Measurements from ENCODE around the gene IL19. TPM values are rescaled to one million over a fixed set of nuclear protein-coding genes. Genes with fewer than 3 reads are reported as not detected.

IL19 gene
- total and polyA plus RNA-seq, 2 experiments from 2014 or later, result 0.37 TPM; not detected in 1

DNA sequence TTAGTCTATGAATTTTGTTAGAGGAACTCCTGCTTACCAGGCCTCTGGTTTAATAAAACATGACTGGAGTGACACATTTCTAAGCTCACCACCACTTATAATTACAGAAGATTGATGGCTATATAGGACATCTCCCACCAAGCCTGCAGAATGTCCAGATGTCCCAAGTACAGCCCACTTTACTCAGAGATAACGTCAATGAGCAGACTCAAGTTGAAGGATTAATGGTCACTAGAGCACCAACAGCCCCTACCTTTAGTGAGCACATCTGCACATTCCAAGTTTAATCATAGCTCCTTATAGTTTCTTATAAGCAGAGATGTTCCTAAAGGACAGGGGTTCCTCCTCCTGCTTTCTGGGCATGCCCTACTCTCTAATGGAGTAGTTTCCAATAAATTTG, 57.5 kb downstream of the IL19 start:
- H3K27me3 ChIP-seq, result no peaks in the 10 kb centered on the region
- H3K9me2 ChIP-seq (replicated peaks; ENCODE audit: insufficient read depth), result no peaks in the 10 kb centered on the region
- no peaks in the 10 kb centered on the region for H3K4me1 ChIP-seq (ENCODE audit: insufficient read depth)
- no peak overlapping the region for H2AFZ ChIP-seq
- H3K79me2 ChIP-seq, result no peaks in the 10 kb centered on the region
- DNase-seq (ENCODE audit: low spot score), result no peak
- H3K9me3 ChIP-seq (ENCODE audit: low read depth), result no peaks in the 10 kb centered on the region
- H3K4me2 ChIP-seq, result no peak overlapping the region
- WGBS (ENCODE audit: low lambda C conversion rate, missing lambda C conversion rate), result 37% methylated on average over 1 of the region's 1 CpG
- no peaks in the 10 kb centered on the region for H4K20me1 ChIP-seq (ENCODE audit: insufficient read depth, poor library complexity, severe bottlenecking)
- no peak overlapping the region for H3K4me3 ChIP-seq
- H3K36me3 ChIP-seq (replicated peaks; ENCODE audit: insufficient read depth, low read depth), result no peaks in the 10 kb centered on the region
- no peak overlapping the region for H3K27ac ChIP-seq
- TF ChIP-seq EZH2 (IDR thresholded peaks at IDR 0.05; ENCODE audit: borderline replicate concordance), result no peak
- TF ChIP-seq, protein P1, sequence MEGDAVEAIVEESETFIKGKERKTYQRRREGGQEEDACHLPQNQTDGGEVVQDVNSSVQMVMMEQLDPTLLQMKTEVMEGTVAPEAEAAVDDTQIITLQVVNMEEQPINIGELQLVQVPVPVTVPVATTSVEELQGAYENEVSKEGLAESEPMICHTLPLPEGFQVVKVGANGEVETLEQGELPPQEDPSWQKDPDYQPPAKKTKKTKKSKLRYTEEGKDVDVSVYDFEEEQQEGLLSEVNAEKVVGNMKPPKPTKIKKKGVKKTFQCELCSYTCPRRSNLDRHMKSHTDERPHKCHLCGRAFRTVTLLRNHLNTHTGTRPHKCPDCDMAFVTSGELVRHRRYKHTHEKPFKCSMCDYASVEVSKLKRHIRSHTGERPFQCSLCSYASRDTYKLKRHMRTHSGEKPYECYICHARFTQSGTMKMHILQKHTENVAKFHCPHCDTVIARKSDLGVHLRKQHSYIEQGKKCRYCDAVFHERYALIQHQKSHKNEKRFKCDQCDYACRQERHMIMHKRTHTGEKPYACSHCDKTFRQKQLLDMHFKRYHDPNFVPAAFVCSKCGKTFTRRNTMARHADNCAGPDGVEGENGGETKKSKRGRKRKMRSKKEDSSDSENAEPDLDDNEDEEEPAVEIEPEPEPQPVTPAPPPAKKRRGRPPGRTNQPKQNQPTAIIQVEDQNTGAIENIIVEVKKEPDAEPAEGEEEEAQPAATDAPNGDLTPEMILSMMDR (IDR thresholded peaks at IDR 0.05; ENCODE audit: poor library complexity), result no peak
- no peak for TF ChIP-seq EZH2phosphoT487 (IDR thresholded peaks at IDR 0.05; ENCODE audit: low read depth, severe bottlenecking, unreplicated experiment)

DNA sequence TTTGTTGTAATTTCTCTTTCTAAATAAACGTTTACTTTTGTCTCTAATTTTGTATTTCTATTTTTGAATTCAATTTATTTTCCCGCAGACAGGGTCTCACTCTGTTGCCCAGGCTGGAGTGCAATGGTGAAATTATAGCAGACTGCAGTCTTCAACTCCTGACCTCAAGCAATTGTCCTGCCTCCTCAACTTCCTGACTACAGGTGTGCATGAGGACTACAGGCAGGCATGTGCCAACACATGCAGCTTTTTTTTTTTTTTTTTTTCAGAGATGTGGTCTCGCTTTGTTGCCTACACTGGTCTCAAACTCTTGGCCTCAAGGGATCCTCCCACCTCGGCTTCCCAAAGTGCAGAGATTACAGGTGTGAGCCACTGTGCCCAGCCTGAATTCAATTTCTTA, 58.2 kb downstream of the IL19 start:
- Histone ChIP-seq H3K79me2 (no peaks in the 10 kb centered on the region), H3K9me2 (replicated peaks; ENCODE audit: insufficient read depth) (no peaks in the 10 kb centered on the region), H4K20me1 (ENCODE audit: insufficient read depth, poor library complexity, severe bottlenecking) (no peaks in the 10 kb centered on the region), H3K27ac (no peak overlapping the region), H3K4me1 (ENCODE audit: insufficient read depth) (no peaks in the 10 kb centered on the region), H3K4me3 (no peak overlapping the region), H3K4me2 (no peak overlapping the region), H3K9me3 (ENCODE audit: low read depth) (no peaks in the 10 kb centered on the region), H2AFZ (no peak overlapping the region), H3K36me3 (replicated peaks; ENCODE audit: insufficient read depth, low read depth) (no peaks in the 10 kb centered on the region), H3K27me3 (no peaks in the 10 kb centered on the region)
- DNase-seq (ENCODE audit: low spot score), result no peak
- TF ChIP-seq EZH2phosphoT487 (IDR thresholded peaks at IDR 0.05; ENCODE audit: low read depth, severe bottlenecking, unreplicated experiment) (no peak), EZH2 (IDR thresholded peaks at IDR 0.05; ENCODE audit: borderline replicate concordance) (no peak)
- TF ChIP-seq, protein P1 (IDR thresholded peaks at IDR 0.05; ENCODE audit: poor library complexity), result no peak
- 85% methylated on average over 4 of the region's 4 CpGs for WGBS (ENCODE audit: low lambda C conversion rate, missing lambda C conversion rate)

DNA sequence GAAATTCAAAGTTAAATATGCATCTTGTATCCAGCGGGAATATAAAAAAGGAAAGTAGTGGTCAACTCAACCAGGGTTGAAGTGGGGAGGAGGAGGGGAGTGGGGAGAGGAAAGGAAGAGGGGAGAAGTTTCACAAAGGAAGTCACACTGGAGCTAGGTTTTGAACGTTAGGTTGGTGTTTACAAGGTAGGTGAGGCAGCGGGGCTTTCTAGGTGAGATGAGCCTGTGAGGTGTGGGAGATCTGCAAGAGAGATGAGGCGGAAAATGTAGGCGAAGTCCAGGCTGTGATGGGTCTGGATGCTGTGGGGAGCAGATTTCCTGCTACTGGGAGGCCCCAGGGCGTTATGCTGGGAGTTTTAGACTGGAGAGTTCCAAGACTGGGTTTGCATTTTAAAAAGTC, 58.7 kb downstream of the IL19 start:
- no peak for TF ChIP-seq EZH2 (IDR thresholded peaks at IDR 0.05; ENCODE audit: borderline replicate concordance)
- TF ChIP-seq EZH2phosphoT487 (IDR thresholded peaks at IDR 0.05; ENCODE audit: low read depth, severe bottlenecking, unreplicated experiment), result no peak
- TF ChIP-seq, protein P1 (IDR thresholded peaks at IDR 0.05; ENCODE audit: poor library complexity), result no peak
- WGBS (ENCODE audit: low lambda C conversion rate, missing lambda C conversion rate), result 62% methylated on average over 6 of the region's 6 CpGs
- no peaks in the 10 kb centered on the region for H3K9me2 ChIP-seq (replicated peaks; ENCODE audit: insufficient read depth)

DNA sequence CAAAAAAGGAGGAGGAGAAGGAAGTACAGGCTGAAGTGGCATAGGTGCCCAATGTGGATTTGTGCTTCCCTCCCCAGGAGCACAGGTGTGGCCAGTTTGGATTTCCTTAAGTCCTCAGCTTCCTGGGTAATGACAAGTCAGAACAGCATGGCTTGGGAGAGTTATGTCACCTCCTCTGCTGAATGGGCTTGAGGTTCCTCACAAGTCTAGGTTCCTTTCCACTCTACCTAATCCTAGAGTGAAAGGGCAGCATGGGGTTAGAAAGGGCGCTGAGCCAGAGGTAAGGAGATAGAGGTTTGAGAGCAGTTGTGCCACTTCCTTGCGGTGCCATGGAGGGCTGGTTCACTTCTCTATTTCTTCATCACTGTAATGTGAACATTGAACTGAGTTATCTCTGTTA, 59.3 kb downstream of the IL19 start:
- WGBS (ENCODE audit: low lambda C conversion rate, missing lambda C conversion rate), result 98% methylated on average over 2 of the region's 2 CpGs
- Histone ChIP-seq H4K20me1 (ENCODE audit: insufficient read depth, poor library complexity, severe bottlenecking) (no peaks in the 10 kb centered on the region), H3K4me1 (ENCODE audit: insufficient read depth) (no peaks in the 10 kb centered on the region), H3K4me2 (no peak overlapping the region), H3K4me3 (no peak overlapping the region), H3K9me2 (replicated peaks; ENCODE audit: insufficient read depth) (no peaks in the 10 kb centered on the region), H3K36me3 (replicated peaks; ENCODE audit: insufficient read depth, low read depth) (no peaks in the 10 kb centered on the region), H3K27ac (no peak overlapping the region), H3K79me2 (no peaks in the 10 kb centered on the region), H3K9me3 (ENCODE audit: low read depth) (no peaks in the 10 kb centered on the region), H3K27me3 (no peaks in the 10 kb centered on the region), H2AFZ (no peak overlapping the region)
- DNase-seq (ENCODE audit: low spot score), result no peak
- no peak for TF ChIP-seq EZH2 (IDR thresholded peaks at IDR 0.05; ENCODE audit: borderline replicate concordance)
- TF ChIP-seq, protein P1 (IDR thresholded peaks at IDR 0.05; ENCODE audit: poor library complexity), result no peak
- TF ChIP-seq EZH2phosphoT487 (IDR thresholded peaks at IDR 0.05; ENCODE audit: low read depth, severe bottlenecking, unreplicated experiment), result no peak

More for the DNA sequence above, 58.7 kb downstream of the IL19 start:
- Histone ChIP-seq H3K4me3 (no peak overlapping the region), H3K27ac (no peak overlapping the region), H3K4me1 (ENCODE audit: insufficient read depth) (no peaks in the 10 kb centered on the region), H3K9me3 (ENCODE audit: low read depth) (no peaks in the 10 kb centered on the region), H4K20me1 (ENCODE audit: insufficient read depth, poor library complexity, severe bottlenecking) (no peaks in the 10 kb centered on the region), H3K79me2 (no peaks in the 10 kb centered on the region), H3K4me2 (no peak overlapping the region), H2AFZ (no peak overlapping the region), H3K36me3 (replicated peaks; ENCODE audit: insufficient read depth, low read depth) (no peaks in the 10 kb centered on the region), H3K27me3 (no peaks in the 10 kb centered on the region)
- no peak for DNase-seq (ENCODE audit: low spot score)

All from hepatocyte (in vitro differentiated cells).